Stimulated activated CD8-positive, alpha-beta memory T cell treated with anti-CD3 and anti-CD28 coated beads, Interleukin-15, amount 100 ng/mL, for 48 hours (primary cell): Measurements from ENCODE around the gene COQ5.
"Not testable (repeated sequence)": the region's sequence is repeated elsewhere in the genome, so short reads cannot be mapped to it uniquely, and the experiment has no call there.

Experiments used
- DNase-seq, 2 donors: peaks; one replicate each; pipeline ENCODE4 v3.0.0-alpha.2; 2020; ENCODE audit warnings: low read depth in 2 of 2

COQ5 gene, protein sequence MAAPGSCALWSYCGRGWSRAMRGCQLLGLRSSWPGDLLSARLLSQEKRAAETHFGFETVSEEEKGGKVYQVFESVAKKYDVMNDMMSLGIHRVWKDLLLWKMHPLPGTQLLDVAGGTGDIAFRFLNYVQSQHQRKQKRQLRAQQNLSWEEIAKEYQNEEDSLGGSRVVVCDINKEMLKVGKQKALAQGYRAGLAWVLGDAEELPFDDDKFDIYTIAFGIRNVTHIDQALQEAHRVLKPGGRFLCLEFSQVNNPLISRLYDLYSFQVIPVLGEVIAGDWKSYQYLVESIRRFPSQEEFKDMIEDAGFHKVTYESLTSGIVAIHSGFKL

DNA sequence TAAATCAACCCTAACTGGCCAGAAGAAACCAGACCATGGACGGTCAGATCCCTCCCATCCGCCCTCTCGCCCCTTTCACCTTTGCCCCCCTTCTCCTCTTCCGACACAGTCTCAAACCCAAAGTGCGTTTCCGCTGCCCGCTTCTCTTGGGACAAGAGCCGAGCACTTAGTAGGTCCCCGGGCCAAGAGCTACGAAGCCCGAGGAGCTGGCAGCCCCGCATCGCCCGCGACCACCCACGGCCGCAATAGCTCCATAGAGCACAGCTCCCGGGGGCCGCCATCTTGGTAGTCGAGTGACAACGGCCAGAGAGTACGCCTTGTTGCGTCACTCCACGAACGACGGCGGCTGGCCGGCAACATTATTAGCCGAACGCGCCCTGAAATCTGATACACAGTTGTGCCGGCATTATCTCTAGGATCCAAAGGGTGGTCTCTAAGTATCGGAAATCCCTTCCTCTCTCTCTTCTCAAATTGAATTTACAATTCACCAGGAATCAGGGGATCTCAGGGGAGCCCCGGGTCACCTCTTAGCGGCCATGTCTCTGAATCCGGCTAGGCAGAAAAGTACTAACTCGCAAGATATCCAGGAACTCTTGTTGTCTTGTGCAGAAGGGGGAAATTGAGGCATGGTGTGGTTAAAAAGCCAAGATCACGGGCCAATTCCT, at the start of gene COQ5:
COQ5 (minus strand) TSS at position 298 of the 665 bp plus-strand sequence; CDS start at position 281, 17 bp downstream.
- peak; percentile 74 for DNase-seq

DNA sequence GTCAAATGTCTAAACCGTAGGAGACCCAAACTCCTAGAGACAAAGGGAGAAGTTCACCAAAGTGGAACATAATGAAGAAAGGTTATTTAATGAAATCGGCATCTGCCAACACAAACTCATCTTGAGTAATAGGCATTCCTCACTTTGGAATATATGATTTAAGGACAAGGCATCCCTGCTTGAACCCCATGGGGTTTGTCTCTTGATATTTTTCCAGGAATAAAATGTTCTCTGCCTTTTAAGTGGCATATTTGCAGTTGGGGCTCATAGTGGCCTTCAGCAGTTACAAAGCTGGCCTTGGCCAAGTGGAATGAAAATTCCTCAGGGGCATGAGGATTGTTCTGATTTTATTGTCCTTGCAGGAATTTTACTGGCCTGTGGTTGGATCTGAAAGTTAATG, 45.1 kb upstream of the COQ5 start:
- no peak for DNase-seq

DNA sequence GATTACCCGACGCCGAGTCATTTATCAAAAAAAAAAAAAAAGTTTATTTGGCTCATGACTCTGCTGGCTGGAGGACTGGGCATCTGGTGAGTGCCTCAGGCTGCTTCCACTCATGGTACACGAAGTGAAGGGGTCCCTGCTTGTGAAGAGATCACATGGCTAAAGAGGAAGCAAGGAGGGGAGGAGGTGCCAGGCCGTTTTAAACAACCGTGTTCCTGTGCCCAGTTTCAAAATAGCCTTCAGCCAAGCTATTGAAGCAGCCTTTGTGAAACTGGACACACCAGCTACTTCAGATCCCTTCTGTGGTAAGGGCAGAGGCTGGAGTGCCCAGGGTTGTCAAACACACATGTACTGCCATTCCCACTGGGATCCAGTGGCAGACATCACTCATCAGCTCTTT, 44.6 kb upstream of the COQ5 start:
- no peak for DNase-seq

DNA sequence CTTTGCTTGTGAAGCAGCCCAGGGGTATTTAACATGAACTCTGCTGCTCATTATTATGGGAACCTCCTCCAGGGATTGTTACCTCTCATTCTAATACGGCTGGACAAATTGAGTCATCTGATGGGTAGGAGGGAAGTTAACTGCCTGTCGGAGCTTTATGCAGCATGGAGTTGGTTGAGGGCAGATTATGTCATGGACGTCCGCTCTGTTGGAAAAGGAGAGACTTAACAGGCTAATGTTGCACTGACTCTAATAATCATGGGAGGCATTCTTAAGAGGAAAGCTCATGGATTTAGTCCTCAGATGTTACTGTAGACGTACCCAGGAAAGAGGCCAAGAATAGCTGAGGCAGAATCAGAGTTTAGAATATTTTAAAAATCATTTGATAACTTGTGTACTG, 42.3 kb upstream of the COQ5 start:
- DNase-seq, result no peak

DNA sequence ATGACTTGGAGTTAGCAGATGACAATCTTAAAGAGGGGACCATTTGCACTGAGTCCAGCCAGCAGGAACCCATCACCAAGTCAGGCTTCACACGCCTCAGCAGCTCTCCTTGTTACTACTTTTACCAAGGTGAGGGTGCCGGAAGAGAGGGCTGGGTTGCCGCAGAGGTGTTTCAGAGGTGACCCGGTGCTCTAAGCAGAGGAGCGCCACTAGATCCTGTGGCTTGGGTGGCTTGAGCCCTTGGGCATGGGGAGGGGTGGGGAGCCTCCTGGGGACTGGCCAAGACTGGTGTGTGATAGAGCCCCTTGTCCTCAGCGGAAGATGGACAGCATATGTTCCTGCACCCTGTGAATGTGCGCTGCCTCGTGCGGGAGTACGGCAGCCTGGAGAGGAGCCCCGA, 34.5 kb upstream of the COQ5 start:
- DNase-seq, result no peak

DNA sequence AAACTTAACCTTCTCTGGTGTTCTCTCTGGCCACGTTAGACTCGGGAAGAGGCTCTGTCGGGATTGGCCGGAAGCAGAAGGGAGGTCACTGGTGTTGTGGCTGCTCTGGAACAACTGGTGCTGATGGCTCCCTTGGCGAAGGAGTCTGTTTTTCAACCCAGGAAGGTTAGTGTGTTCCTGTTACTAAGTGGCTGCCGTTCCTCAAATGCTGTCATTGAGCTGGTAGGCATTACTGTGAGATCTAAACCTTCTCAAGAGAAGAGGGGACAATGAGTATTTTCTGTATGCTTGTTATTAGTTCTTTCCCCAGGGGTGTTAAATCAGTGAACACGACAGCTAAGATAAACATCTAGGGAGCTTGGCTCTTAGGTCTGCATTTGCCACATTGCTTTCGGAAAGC, 33.9 kb upstream of the COQ5 start:
- no peak for DNase-seq

DNA sequence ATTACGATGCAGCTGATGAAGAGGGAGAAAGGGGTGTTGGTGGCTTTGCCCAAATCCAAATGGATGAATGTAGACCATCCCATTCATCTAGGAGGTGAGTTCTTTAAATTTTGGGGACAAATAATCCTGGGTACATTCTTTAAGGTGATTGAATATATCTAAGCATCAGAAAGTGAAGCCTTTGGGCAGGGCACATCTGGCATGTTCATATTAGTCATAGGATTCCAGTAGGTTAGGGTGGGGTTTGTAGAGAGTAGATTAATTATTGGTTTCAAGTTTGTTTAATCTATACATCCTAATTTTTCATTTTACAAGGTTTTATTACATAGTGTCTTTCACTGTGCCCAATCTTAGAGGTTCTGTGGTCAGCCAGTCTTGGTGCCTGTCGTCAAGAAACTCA, 28.6 kb upstream of the COQ5 start:
- DNase-seq, result no peak

DNA sequence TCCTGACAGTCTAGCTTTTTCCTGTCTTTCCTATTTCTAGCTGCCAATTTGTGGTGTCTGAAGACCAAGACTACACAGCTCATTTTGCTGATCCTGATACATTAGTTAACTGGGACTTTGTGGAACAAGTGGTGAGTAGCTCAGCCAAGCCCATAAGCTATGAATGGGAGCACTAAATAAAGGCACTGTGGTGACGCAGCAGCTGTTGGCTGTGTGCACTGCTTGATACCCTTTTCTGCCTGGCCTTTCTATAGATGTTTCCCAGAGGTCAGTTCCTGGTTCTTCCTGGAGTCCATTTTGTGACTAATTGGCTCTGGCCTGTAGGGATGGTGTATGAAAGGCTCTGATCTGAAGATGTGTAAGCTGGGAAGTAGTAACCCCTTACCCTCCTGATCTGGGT, 25.7 kb upstream of the COQ5 start:
- no peak for DNase-seq

DNA sequence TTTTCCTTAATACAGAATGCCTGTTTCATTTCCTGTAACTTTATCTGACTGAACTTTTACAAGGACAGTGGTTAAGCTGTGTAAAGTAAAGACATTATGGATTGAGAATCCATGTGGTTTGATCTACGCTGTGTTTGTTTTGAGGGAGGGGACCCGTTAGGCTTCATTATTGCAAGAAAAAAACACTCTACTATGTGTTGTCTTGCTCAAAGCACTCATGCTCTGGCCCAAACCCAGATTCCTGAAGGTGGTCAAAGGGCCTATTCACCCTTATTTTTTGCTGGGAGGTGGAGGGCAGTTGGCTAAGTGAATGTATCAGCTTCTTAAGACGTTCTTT, 17.1 kb upstream of the COQ5 start:
- DNase-seq, result no peak

DNA sequence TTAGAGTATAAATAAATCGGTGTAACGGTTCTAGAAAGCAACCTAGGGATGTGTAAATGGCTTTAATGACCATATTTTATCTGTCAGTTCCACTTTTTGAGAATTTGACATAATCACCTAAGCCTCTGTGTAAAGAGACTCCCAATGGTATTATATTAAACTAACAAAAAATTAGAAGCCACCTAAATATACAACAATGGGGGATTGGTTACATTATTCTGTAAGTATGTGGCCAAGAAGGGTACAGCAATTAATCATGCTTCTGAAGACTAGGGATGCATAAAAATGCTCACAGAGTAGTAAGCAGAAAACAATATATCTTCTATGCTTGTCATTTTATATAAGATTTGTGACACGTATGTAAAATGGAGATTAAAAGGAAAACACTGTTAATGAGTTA, 15.7 kb upstream of the COQ5 start:
- DNase-seq, result no peak

DNA sequence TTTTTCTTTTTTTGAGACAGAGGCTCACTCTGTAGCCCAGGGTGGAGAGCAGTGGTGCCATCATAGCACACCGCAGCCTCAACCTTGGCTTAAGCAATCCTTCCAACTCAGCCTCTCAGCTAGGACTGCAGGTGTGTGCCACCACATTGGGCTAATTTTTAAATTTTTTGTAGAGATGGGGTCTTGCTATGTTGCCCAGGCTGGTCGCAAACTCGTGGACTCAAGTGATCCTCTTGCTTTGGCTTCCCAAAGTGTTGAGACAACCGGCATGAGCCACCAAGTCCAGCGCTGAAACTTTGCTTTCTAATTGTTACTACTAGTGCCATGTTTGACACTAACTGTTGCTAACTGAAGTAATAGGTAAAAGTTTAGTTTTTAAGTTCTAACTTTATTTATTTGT, 13.2 kb upstream of the COQ5 start:
- no peak for DNase-seq

DNA sequence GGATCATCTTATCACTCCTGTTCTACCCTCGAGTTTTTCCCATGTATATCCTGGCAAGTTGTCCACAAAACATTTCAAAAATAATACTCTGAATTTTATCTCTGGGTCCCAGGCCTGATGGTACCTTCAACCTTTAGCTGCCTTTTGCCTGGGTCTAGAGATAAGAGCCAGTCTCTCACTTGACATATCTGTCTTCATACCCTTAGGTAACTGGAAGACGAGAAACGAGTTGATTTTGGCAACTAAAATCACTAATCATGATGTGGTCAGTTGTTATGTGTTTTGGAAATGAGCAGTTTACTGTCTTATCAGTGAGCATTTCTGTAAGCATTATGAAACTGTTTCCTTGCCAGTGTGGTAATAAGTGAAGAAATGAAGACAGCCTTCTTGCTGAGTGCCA, 11.5 kb upstream of the COQ5 start:
- DNase-seq, result no peak

DNA sequence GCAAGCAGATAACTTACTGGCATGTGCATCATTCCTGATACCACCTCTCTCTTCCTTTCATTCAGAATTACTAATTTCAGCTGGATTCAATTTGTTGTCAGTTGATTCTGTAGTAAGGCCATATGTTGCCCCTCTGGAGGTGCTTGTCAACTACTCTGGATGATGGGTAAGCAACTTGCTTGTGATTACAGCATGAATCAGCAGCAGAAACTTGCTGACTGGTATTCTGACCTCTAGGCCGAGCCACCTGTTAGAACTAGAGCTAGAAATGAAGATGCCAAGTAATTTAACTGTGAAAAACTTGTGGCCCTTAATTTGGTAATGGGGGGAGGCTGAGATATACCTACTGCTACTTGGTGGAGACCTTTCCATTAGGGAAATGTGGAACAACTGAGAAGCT, 10.3 kb upstream of the COQ5 start:
- DNase-seq, result peak in 1 of 2 donors; percentile 8

DNA sequence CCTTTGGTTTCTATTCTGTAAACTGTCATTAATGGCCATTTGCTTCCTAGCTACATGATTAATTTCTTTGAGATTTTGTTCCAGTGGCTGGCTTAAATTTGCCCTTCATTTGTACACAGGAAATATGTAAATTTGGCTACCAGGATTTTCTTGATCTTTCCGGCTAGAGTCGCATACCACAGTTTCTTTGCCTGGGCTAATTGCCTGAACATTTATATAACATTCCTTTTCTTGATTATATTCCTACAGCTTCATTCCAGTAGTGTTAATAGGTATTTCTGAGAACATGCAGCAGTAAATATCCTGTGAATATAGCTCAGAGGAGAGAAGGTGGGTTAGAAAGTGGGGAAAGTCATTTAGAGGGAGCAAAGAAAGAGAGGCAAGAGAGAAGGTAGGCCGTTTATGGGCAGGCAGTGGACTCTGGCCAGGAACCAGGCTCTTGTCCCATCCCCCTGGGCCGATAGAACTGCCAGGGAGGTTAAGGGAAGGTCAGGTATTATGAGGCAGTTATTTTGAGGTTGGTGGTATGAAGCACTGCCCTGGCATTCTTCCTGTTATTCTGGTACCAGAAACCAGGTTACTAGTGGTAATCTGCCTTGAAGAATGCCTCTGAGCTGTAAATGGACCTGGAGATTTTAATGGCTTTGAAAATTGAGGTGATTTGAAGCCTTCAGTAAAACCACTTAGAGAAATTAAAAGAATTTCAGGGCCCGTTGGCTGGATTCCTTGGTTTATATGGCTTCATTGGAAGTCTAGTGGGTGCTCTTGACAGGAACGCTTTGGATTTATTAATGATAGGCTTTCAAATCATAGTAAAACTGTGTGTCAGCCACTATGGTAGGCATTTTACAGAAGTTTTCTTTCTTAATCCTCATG, 9.6 kb upstream of the COQ5 start:
- DNase-seq, result no peak

DNA sequence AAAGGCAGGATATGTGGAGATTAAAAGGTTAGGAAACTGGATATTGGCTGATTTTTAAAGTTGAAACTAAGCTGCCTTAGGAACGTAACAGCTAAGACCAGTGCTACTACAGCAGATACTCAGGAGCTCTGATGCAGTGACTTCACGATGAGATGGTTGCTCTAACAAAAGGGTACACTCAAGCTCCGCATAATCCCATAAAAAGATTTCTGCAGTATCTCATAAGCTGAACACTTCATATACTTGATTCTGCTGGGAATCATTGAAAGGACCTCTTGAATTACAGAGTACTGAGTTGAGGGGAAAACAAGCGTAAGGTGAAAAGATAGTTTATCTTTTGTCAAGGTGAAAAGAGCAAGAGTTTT, 8.9 kb upstream of the COQ5 start:
- no peak for DNase-seq

DNA sequence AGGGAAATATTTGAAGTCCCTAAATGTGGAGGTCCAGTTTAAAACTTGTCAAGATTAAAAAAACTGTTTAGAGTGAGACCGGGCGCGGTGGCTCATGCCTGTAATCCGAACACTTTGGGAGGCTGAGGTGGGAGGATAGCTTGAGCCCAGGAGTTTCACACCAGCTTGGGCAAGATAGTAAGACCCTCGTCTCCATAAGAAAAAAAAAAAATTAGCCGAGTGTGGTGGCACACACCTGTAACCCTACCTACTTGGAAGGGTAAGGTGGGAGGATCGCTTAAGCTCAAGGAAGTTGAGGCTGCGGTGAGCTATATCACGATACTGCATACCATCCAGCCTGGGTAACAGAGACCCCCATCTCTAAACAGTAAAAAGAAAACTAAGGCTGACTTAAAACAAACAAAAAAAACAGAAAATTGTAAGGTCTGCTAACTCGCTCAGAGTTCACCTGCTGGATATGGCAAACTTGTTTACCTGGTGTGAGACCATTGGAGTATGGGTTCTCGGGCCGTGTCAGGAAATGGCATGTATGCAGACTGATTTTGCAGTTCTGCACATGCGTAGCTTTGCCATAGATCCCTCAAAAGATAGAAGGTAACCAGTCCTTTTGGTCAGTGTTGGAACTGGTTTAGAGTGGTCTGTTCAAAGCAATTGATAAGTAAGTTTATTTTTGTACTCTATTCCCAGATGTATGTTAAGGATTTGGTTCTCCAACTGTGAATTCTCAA, 7.3 kb upstream of the COQ5 start:
- DNase-seq, result no peak

DNA sequence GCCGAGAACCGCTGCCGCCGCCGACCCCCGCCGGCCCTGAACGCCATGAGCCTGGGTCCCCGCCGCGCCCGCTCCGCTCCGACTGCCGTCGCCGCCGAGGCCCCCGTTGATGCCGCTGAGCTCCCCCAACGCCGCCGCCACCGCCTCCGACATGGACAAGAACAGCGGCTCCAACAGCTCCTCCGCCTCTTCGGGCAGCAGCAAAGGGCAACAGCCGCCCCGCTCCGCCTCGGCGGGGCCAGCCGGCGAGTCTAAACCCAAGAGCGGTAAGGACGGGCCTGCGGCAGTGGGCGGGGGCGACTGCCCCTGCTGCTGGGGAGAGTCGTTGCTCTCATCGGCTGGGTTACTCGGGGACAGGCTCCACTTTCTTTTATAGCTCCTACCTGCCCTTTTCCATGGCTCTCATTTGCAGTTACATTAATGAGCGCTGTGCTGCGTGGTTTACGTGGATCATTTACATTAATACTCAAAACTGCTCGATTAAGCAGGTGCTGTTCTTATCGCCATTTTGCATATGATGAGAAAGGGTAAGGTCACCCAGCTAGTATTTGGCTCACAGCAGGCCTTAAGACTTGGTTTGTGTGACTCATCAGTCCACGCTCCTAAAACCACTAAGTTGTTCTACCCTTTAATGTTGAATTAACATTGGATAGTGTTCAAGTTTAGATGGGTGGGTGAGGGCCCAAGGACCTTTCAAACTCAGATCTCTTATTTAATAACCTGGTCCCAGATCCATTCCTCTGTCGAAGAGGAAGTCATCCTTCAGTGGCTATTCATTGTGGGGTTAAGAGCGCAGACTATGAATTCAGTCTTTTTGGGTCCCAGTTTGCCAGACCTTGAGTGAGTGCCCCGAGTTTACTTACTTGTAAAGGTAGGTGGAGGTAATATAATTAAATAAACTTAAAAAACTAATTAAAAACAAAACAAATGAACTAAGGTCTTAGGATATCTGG, 6.0 kb upstream of the COQ5 start:
- DNase-seq, result peak; percentile 26

DNA sequence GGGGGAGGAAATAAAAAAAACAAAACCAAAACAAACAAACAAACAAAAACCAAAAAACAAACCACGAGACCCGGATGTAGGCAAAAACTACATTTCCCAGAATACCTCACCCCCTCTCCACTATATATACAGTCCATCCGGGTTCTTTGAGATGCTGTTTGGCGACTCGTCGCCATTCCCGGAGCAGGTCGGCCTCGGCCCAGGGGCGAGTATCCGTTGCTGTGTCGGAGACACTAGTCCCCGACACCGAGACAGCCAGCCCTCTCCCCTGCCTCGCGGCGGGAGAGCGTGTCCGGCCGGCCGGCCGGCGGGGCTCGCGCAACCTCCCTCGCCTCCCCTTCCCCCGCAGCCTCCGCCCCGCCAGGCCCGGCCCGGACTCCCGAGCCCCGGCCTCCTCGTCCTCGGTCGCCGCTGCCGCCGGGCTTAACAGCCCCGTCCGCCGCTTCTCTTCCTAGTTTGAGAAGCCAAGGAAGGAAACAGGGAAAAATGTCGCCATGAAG, 5.3 kb upstream of the COQ5 start, which contains the start of gene RNF10:
RNF10 (plus strand) TSS at position 154 of the 500 bp plus-strand sequence. CDS start 456 bp downstream, outside the sequence.
- peak; percentile 40 to 49 for DNase-seq

DNA sequence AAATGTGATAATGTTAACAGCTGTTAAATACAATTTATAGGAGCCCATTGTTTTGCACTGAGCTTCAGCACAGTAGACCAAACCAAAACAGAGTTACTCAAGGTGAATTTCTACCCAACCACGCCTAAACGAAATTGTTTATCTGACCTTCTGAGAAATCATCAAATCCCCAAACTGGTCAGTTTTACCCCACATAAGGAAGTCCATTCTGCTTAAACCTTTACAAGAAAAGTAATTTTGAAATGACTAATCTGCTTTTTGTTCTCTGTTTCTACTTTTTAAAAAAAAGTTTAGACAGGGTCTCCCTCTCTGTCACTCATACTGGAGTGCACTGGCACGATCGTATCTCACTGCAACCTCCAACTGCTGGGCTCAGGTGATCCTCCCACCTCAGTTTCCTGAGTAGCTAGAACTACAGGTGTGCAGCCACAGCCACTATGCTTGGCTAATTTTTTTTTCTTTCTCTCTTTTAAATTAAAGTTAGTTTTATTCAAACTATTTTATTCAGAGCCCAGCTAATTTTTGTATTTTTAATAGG, 3.8 kb upstream of the COQ5 start:
- DNase-seq, result no peak

DNA sequence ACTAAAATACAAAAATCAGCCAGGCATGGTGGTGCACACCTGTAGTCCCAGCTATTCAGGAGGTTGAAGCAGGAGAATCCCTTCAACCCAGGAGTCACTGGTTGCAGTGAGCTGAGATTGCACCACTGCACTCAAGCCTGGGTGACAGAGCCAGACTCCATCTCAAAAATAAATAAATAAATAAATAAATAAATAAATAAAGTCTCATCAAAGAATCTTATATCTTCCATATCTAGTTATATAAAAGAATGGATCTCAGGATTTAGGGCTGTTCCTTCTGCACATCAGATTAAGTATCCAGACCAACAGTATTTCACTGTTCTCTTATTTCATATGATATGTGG, 1.4 kb upstream of the COQ5 start:
- DNase-seq, result not testable (repeated sequence)
